DMS 273 treated with DMSO at 0.1 percent for 48 hours (cell line): ENCODE data around the gene PCNA.
"Not testable (repeated sequence)": the region's sequence is repeated elsewhere in the genome, so short reads cannot be mapped to it uniquely, and the experiment has no call there.

Source experiments
- DNase-seq: peaks from one replicate; lab custom pipeline; 2025; lab: John Stamatoyannopoulos, UW

Gene PCNA

DNA sequence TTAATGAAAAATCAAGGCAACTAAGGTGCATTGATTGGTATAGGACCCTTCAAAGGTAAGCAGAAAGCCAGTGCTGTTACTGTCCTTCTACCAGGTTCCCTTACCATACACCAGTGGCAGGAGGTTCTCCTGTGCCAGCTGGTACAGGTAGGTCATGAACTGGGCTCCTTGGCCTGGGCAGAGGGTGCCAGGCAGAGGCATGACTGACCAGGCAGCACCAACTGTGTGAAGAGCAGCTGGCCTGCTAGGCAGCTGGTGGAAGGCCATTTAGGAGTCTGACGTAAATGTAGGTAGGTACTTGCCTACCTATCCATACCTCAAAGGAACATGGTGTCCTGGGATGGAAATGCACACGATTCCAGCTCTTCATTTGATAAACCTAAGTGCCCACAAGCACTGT lies 23.3 kb downstream of the PCNA start:
- peak; percentile 36 for DNase-seq

DNA sequence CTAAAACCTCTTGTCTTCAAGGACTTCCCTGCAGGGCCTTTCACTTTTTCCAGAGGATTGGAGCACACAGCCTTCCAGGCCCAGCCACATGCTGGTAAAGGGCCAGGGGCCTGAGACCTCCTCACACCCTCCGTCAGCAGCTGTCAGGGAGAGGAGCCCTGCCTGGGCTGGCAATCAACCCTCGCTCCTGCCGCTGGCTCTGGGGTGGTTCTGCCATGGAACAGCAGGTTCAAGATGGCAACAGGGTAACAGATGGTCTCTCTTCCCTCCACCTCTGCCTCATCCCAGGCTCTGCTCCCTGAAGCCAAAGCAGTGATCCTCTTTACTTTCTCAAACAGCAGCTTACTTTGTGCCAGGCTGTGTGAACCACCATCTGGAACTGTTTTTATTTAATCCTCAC lies 23.8 kb downstream of the PCNA start:
- peak; percentile 95 for DNase-seq

DNA sequence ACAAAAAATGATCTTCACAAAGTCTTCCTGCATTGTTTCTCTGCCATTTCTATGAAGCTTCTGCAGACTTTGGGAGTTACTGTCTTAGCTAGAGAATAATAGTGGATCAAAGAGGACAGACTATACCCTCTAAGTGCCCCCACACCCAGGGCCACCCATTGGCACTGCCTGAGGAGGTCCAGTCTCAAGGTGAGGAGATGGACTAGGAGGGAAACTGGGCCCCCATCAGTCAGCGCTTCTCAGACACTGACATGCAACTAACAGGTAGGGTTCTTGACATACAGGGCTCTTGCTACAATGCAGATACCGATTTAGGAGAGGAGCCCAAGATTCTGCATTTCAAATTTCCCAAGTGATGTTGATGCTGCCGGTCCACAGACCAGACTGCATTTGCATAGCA lies 24.3 kb downstream of the PCNA start:
- no peak for DNase-seq

DNA sequence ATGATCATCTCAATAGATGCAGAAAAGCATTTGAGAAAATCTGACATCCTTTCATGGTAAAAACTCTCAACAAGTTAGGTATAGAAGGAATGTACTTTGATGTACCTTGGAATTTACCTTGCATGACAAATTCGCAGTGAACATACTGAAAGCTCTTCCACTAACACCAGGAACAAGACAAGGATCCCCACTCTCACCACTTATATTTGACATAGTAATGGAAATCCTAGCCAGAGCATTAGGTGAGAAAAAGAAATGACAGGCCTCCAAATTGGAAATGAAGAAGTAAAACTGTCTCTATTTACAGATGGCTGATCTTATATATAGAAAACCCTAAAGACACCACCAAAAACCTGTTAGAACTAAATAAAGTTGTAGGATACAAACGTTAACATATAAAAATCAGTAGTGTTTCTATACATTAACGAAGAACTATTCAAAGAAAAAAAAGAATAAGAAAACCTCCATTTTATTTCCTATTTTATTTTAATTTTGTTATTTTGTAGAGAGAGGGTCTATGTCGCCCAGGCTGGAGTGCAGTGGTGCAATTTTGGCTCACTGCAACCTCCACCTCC lies 26.9 kb downstream of the PCNA start:
- DNase-seq: no peak

DNA sequence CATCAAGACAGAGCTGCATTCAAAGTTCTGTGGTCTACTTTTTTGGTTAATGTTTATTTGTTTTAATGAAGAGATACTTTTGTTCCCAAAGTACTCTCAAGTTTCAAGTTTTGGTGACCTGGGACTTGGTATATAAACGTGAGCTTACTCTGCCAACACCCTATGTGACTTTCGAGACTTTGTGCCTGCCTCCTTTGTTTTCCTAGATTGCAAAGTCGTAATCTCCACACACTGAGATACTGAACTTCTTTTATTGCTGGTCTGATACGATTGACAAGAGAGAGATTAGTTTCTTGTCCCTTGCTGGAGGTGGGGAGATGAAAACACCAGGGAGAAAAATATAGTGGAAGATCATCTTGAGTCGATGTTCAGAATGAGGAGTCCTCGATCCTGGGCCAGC lies 27.9 kb downstream of the PCNA start:
- DNase-seq: no peak

DNA sequence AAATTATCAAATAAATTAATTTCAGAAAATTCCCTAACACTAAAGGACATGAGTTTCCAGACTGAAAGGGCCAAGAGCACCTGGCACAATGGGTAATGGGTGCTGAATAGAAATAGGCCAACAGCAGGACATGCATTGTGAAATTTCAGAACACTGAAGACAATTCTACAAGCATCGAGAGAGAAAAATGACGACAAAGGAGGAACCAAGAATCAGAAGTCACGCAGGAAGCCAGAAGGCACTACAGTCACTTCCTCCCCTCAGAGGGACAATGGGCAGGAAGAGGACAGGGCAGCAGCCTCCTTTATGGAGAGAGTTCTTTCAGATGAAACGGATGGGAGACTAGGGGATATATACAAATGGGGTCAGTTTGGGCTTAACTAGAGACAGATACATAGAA lies 29.6 kb downstream of the PCNA start:
- no peak for DNase-seq

DNA sequence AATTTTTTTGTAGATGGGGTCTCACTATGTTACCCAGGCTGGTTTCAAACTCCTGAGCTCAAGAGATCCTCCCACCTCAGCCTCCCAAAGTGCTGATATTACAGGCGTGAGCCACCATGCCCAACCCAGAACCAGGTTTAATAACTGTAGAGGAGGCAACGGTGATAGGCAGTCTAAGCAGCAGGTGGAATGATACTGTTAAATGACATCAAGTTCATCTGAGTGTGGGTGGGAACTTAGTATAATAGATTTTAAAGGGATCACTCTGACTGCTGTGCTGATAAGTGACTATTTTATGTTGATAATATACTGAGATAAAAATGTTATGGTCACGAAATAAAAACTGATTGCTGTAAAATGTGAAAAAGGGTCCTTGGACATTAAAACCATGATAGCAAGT lies 31.1 kb downstream of the PCNA start:
- DNase-seq: no peak

DNA sequence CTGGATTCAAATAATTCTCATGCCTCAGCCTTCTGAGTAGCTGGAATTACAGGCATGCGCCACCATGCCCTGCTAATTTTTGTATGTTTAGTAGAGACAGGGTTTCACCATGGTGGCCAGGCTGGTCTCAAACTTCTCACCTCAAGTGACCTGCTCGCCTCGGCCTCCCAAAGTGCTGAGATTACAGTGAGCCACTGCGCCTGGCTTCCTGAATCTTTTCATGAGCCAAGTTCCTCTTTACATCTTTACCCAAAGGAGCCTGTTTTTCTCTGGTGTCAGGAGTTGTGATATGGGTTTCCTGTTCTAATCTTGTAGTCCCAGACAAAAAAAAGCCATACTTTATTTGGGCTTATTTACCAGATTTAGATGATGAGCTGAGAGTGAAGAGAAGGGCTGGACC lies 34.4 kb downstream of the PCNA start:
- DNase-seq: no peak

DNA sequence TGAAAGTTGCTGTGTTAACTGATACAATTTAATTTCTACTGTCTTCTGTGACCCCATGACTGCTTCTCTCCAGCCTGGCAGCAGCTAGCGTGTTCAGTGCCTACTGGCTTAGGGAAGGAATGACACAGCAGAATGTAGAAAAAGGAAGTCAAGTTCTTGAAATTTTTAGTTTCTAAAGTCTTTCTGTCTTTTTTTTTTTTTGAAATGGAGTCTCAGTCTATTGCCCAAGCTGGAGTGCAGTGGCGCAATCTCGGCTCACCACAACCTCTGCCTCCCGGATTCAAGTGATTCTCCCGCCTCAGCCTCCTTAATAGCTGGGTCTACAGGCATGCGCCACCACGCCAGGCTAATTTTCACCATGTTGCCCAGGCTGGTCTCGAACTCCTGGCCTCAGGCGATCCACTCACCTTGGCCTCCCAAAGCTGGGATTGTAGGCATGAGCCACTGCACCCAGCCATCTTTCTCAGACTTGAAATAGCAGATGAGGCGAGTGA lies 39.3 kb downstream of the PCNA start:
- DNase-seq: no peak

DNA sequence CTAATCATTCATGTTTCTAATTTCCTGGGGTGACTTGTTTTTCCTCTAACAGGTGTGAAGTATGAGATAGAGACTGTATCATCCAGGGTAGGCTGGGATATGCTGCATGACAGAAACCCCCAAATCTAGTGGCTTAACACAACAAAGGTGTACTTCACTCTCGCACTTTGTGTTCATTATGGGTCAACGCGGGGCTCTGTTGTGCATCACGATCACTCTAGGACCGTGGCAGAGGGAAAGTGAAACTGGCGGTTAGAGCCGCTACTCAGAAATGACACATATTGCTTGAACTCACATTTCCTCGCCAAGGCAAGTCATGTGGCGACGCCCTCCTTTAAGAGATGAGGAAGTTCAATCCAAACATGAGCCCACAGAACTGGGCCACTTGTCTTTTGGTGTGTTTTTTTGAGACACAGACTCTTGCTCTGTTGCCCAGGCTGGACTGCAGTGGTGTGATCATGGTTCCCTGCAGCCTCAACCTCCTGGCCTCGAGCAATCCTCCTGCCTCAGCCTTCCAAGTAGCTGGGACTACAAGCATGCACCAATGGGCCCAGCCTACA lies 41.3 kb downstream of the PCNA start:
- no peak for DNase-seq

DNA sequence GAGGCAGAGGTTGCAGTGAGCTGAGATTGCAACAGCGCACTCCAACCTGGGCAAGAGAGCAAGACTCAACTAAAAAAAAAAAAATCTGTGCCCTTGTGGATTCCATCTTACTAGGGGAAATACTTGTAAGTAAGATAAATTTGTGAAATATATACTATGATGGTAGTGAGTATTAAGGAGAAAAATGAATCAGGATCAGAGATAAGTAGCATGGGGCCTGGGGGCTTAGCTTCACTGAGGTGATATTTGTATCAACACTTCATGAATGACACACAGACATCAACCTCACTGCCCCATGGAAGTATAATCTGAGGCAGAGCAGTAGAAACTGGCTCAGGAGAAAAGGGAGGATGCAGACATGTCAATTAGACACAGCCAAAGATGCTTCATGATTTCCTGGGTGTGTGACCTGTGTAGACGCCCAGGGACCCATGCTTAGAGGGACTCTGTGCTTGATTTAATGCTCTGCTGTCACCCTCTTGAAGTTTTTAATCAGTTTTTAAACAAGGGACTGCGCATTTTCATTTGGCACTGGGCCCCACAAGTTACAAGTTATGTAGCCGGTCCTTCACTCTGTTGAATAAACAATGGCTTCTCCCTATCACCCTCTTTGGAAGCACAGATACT lies 41.9 kb downstream of the PCNA start:
- DNase-seq: no peak

DNA sequence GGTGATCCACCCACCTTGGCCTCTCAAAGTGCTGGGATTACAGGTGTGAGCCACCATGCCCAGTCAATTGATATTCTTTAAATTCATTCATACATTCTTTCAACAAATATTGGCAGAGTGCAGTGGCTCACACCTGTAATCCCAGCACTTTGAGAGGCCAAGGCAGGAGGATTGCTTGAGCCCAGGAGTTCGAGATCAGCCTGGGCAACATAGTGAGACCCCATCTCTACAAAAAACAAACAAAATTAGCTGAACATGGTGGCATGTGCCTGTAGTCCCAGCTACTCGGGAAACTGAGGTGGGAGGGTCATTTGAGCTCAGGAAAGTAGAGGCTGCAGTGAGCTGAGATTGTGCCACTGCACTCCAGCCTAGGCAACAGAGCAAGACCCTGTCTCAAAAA lies 42.8 kb downstream of the PCNA start:
- DNase-seq: not testable (repeated sequence)

DNA sequence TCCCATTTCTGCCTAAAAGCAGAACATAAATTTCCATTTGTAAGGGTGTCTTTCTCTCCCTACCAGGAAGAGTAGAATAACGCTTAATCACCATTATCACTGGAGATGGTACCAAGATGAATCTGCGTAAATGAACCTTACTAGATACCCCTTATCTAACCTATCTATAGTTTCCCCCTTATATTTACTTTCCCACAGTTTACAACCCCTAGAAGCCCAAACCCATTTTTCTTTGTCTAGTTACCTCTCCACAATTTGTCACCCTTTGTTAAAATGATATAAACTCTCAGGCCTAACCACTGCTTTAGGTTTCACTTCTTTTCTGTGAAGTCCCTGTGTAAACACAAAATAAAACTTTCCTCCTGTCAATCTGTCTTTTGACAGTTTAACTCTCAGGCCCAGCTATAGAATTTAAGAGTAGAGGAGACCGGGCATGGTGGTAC lies 45.5 kb downstream of the PCNA start:
- no peak for DNase-seq

DNA sequence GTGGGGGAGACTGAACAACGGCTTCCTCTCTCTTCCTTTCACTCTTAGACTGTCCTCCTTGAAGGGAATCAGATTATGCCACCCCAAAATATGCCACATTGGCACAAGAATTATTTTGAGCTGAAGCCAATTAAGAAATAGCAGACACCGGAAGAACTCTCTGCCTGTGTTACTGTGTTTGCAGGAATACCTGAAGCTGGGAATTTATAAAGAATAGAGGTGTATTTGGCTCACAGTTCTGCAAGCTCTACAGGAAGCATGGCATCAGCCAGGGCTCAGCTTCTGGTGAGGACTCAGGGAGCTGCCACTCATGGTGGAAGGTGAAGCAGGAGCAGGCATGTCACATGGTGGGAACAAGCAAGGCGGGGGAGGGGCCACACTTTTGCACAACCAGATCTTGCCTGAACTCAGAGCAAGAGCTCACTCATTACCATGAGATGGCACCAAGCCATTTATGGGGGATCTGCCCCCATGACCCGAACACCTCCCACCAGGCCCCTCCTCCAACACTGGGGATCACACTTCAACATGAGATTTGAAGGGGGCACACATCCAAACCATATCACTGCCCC lies 46.0 kb downstream of the PCNA start:
- DNase-seq: no peak

DNA sequence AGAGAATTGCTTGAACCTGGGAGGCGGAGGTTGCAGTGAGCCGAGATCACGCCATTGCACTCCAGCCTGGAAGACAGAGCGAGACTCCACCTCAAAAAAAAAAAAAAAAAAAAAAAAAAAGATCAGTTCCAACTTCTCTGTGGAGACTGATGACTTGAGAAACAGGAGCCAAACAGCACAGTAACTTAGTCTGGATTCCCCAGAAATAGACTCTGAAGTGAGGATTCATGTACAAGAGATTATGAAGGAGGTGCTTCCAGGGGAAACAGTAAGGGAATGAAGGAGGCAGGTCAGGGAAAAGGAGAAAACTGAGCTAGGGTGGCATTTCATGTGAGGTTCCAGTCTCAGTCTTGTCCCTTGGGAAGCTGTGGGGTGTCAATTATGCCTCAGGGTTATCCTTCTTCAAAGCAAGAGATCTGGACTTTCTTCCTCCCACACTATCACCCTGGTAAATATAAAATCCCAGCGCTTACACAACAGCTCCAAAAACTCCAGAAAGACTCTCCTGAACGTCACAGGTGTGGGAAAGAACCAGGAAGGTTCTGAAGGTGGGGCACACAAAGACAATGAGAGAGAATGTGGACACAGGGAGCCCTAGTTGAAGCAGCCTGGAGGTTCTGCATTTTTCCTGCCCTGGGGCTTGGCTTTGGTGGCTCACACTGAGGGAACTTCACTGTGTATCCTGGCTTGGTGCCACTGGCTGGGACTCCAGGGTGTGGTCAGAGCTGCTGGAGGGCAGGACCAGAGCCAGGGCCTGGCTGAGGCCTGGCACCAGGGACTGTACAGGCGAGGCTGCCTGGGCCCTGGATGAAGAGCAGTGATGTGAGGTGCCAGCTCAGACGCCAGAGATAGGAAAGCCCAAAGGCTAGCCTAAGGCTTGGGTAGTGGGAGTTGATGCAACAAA lies 46.8 kb downstream of the PCNA start:
- no peak for DNase-seq

DNA sequence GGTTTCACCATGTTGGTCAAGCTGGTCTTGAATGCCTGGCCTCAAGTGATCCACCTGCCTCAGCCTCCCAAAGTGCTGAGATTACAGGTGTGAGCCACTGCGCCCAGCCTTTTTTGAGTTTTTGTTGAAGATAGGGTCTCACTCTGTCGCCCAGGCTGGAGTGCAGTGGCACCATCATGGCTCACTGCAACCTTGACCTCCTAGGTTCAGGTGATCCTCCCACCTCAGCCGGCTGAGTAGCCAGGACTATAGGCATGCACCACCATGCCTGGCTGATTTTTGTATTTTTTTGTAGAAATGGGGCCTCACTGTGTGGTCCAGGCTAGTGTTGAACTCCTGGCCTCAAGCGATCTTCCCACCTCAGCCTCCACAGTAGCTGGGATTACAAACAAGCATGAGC lies 47.8 kb downstream of the PCNA start:
- not testable (repeated sequence) for DNase-seq

DNA sequence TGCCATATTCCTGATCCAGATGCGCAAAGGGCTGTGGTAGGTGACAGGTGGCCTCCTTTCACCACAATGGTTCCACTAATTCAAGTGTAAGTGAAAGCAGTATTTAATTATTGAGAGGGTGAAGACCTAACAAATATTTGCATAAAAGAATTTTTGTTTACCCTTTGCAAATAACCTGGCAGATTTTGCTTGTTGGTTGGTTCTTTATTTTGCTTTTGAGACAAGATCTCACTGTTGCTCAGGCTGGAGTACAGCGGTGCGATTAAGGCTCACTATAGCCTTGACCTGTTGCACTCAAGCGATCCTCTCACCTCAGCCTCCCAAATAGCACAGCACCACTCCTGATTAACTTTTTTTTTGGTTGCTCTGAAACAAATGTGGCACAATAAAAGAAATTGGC lies 49.2 kb downstream of the PCNA start:
- no peak for DNase-seq

DNA sequence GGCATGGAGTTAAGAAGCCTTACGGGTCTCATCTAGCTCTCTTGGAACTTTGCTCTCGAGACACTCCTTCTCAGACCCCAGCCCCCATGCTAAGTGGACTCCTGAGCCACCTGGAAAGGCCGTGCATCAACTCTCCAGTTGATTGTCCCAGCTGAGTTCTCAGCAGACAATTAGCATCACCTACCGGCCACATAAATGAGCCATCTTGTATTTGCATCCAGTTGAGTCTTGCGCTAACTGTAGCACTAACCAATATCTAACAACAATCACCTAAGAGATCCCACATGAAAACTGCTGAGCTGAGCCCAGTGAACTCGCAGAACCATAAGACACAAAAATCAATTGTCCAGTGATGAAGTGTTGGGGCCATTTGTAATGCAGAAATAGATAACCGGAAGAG lies 49.7 kb downstream of the PCNA start:
- DNase-seq: no peak

DNA sequence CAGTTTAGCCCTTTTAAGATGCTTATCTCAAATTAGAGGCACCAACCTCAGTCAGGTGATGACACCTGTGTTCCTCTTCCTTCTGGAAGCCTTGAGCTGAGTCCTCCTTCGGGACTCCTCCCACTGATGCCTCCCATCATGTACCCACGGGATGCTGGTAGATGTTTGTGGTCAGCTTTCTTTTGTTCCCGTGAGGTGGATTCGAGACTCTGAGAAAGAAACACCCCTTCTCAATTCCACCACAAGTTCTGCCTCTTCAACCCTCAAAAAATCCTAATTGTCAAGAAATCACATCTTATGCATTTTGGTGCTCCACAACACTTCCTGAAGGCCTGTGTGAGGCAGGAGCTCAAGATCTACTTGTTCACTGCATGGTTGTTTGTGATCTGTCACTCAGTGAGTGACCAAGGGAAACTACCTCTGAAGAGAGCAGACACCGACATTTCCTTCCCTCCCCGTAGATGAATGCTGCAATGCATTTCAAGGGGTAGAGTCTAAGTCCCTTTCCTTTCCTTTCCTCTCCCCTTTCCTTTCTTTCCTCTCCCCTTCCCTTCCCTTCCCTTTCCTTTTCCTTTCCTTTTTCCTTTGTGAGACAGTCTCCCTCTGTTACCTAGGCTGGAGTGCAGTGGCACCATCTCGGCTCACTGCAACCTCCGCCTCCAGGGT lies 50.5 kb downstream of the PCNA start:
- DNase-seq: no peak

DNA sequence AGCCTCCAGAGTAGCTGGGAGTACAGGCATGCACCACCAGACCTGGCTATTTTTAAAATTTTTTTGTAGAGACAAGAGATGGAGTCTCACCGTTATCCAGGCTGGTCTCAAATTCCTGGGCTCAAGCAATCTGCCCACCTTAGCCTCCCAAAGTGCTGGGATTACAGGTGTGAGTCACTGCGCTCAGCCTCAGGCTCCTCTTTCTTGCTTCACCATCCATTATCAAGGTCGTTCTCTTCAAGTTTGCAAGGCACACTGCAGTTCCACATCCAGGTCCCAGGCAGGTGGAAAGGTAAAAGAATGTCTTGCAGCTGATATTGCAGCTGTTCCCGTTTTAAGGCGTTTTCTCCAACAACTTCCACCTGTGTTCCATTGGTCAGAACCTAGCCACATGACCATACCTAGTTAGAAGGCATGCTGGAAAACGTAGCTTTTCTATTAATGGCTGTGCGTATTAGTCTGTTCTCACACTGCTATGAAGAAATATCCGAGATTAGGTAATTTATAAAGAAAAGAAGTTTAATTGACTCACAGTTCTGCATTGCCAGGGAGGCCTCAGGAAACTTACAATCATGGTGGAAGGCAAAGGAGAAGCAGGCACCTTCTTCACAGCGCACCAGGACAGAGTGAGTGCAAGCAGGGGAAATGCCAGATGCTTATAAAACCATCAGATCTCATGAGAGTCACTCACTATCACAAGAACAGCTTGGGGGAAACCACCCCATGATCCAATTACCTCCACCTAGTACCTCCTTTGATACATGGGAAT lies 51.7 kb downstream of the PCNA start:
- no peak for DNase-seq

DNA sequence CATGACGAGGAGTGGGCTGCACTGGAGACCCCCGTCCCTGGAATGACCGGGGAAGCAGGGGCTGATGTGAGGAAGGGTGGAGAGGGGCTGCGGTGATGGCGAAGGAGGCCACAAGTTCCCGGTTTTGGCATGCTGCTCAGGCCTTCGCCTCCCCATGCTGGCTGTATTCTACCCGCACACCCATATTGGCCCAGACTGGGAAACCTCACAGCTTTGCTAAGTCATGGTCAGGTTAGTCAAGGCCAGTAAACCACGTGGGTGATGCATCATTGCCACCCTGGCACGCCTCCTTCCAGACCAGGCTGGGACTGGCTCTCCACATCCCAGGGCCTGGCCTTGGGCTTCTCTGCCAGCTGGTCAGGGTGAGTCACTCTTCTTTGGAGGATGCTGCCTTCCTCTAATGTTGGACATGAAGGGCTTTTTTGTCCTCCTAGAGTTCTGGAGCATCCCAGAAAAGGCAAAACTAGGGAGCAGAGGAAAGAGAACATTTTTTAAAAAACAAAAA lies 53.8 kb downstream of the PCNA start:
- no peak for DNase-seq
